Vagina (tissue), 2 donors: ENCODE results near the gene FRMD4A.

Source experiments
- POLR2A ChIP-seq, 2 donors: fragments of 450-650 bp; IDR thresholded peaks; one replicate each; pipeline ENCODE4 v1.6.1; 2017; ENCODE audit warnings: antibody characterized with exemption in 2 of 2, mild to moderate bottlenecking in 2 of 2, moderate library complexity in 2 of 2
- POLR2AphosphoS5 ChIP-seq, 2 donors: sonication (generic); formaldehyde crosslinking; IDR thresholded peaks; one replicate each; pipeline ENCODE4 v1.9.0; 2017; ENCODE audit warnings: antibody characterized with exemption in 2 of 2, mild to moderate bottlenecking in 2 of 2, low read depth in 1 of 2; ENCODE audit not compliant: insufficient read depth in 1 of 2
- TF ChIP-seq, protein P1 (sequence below), 3 experiments: fragments of 450-650 bp in 2 of 3; fragments of 200-600 bp in 1 of 3; sonication (generic) in 1 of 3; IDR thresholded peaks; one replicate each; pipeline ENCODE4 v1.5.1; 2017 to 2019; ENCODE audit warnings: antibody characterized with exemption in 3 of 3, mild to moderate bottlenecking in 2 of 3, moderate library complexity in 2 of 3

DNA sequence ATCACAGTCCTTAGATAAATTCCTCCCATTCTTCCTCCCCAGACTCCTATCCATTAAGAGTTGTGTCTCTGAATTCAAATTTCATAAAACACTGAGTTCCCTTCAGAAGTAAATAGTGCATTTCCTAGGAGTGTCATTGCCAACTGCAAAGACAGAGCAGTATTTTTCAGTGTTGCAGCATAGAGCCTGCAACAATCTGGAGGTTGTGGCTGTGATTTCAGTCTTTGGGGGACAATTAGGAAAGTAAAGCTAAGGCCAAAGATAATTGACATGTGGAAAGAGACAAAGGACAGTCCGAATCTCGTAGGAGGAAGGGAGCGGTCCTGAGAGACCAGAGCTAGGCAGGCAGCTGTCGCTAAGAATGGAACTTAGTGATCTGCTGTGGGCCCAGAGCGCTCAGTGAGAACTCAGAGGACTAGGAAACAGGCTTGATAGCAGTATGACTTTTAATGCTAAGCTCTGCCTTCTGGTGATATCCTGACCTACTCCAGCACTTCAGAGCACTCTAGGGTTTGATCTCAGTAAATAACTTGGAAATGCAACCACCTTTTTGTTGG is 697.8 kb downstream of the FRMD4A start:
- TF ChIP-seq POLR2AphosphoS5 (IDR thresholded peaks at IDR 0.05; ENCODE audit: insufficient read depth in 1 of 2, low read depth in 1 of 2) (no peak), POLR2A (IDR thresholded peaks at IDR 0.05) (no peak)
- TF ChIP-seq, protein P1, sequence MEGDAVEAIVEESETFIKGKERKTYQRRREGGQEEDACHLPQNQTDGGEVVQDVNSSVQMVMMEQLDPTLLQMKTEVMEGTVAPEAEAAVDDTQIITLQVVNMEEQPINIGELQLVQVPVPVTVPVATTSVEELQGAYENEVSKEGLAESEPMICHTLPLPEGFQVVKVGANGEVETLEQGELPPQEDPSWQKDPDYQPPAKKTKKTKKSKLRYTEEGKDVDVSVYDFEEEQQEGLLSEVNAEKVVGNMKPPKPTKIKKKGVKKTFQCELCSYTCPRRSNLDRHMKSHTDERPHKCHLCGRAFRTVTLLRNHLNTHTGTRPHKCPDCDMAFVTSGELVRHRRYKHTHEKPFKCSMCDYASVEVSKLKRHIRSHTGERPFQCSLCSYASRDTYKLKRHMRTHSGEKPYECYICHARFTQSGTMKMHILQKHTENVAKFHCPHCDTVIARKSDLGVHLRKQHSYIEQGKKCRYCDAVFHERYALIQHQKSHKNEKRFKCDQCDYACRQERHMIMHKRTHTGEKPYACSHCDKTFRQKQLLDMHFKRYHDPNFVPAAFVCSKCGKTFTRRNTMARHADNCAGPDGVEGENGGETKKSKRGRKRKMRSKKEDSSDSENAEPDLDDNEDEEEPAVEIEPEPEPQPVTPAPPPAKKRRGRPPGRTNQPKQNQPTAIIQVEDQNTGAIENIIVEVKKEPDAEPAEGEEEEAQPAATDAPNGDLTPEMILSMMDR (IDR thresholded peaks at IDR 0.05): no peak
